Esophagus squamous epithelium (tissue), 4 donors: ENCODE results near the gene MAGEA9B.

ENCODE experiments used
- CTCF ChIP-seq, 6 experiments: fragments of 450-650 bp in 4 of 6; fragments of 200-600 bp in 2 of 6; sonication (generic) in 2 of 6; IDR thresholded peaks; one replicate each; pipeline ENCODE4 v1.5.1; 2016 to 2019; ENCODE audit warnings: antibody characterized with exemption in 6 of 6, mild to moderate bottlenecking in 4 of 6, moderate library complexity in 4 of 6
- POLR2A ChIP-seq, 4 donors: fragments of 450-650 bp; IDR thresholded peaks; one replicate each; pipeline ENCODE4 v1.6.1; 2017; ENCODE audit warnings: antibody characterized with exemption in 4 of 4, mild to moderate bottlenecking in 4 of 4, moderate library complexity in 3 of 4

GRCh38 chrX:149569770-149570169 lies 17.5 kb downstream of the MAGEA9B start:
- TF ChIP-seq POLR2A (IDR thresholded peaks at IDR 0.05) (no peak), CTCF (IDR thresholded peaks at IDR 0.05) (no peak)
